HepG2 (cell line): Measurements from ENCODE around the gene PATZ1. TPM values are rescaled to one million over a fixed set of nuclear protein-coding genes. Genes with fewer than 3 reads are reported as not detected.

Source experiments
- DNMT1 ChIP-seq: sonication (generic); formaldehyde crosslinking; IDR thresholded peaks from 2 replicates; pipeline ENCODE4 v1.5.1; 2020; ENCODE audit warnings: mild to moderate bottlenecking, missing genetic modification reagents
- GPN1 ChIP-seq: sonication (generic); formaldehyde crosslinking; IDR thresholded peaks from 2 replicates; pipeline ENCODE4 v1.5.1; 2020; ENCODE audit warnings: missing genetic modification reagents, borderline replicate concordance
- HNRNPL ChIP-seq: fragments of 200-400 bp; formaldehyde crosslinking; IDR thresholded peaks from 2 replicates; pipeline ENCODE4 v1.6.1; 2017; ENCODE audit warnings: mild to moderate bottlenecking, low read depth, low read length
- MED1 ChIP-seq: sonication (generic); formaldehyde crosslinking; IDR thresholded peaks from 2 replicates; pipeline ENCODE4 v1.4.0; 2020; ENCODE audit warnings: missing genetic modification reagents
- MXD1 ChIP-seq: sonication (generic); formaldehyde crosslinking; IDR thresholded peaks from 2 replicates; pipeline ENCODE4 v1.4.0; 2020; ENCODE audit warnings: mild to moderate bottlenecking, missing genetic modification reagents
- NFIC ChIP-seq: IDR thresholded peaks from 2 replicates; pipeline ENCODE4 v1.6.1; 2012; ENCODE audit warnings: mild to moderate bottlenecking, low read length, inconsistent platforms
- NR1H2 ChIP-seq: sonication (generic); formaldehyde crosslinking; IDR thresholded peaks from 2 replicates; pipeline ENCODE4 v1.8.1; 2022; ENCODE audit warnings: low read depth, missing genetic modification reagents, borderline replicate concordance
- NR2F1 ChIP-seq, 2 experiments: fragments of 450-650 bp in 1 of 2; formaldehyde crosslinking in 1 of 2; IDR thresholded peaks; 2 replicates each; pipeline versions ENCODE4 v1.5.0 to v1.6.1; 2016 to 2020; ENCODE audit warnings: mild to moderate bottlenecking in 1 of 2, missing compliant biosample characterization in 1 of 2, missing genetic modification reagents in 1 of 2, moderate library complexity in 1 of 2
- PAXIP1 ChIP-seq: sonication (generic); formaldehyde crosslinking; conservative IDR thresholded peaks from 2 replicates; pipeline ENCODE4 v1.4.0; 2020; ENCODE audit warnings: mild to moderate bottlenecking, missing genetic modification reagents, moderate library complexity
- POGK ChIP-seq: sonication (generic); formaldehyde crosslinking; conservative IDR thresholded peaks from 2 replicates; pipeline ENCODE4 v1.8.0; 2022; ENCODE audit warnings: mild to moderate bottlenecking, moderate library complexity, missing genetic modification reagents
- PPARG ChIP-seq: conservative IDR thresholded peaks from 2 replicates; pipeline ENCODE4 v1.6.1; 2016; ENCODE audit warnings: missing biosample characterization, missing genetic modification reagents
- RFXAP ChIP-seq: sonication (generic); formaldehyde crosslinking; IDR thresholded peaks from 2 replicates; pipeline ENCODE4 v1.4.0; 2020; ENCODE audit warnings: missing genetic modification reagents, borderline replicate concordance
- RNF2 ChIP-seq: fragments of 450-650 bp; conservative IDR thresholded peaks from 2 replicates; pipeline ENCODE4 v1.6.1; 2016; ENCODE audit warnings: low read depth
- SALL1 ChIP-seq: sonication (generic); formaldehyde crosslinking; IDR thresholded peaks from 2 replicates; pipeline ENCODE4 v1.8.0; 2022; ENCODE audit warnings: mild to moderate bottlenecking, missing genetic modification reagents
- SALL2 ChIP-seq: sonication (generic); formaldehyde crosslinking; IDR thresholded peaks from 2 replicates; pipeline ENCODE4 v1.8.1; 2023; ENCODE audit warnings: mild to moderate bottlenecking, missing genetic modification reagents, inconsistent platforms
- ZNF362 ChIP-seq: sonication (generic); formaldehyde crosslinking; IDR thresholded peaks from 2 replicates; pipeline ENCODE4 v1.4.0; 2020; ENCODE audit warnings: missing genetic modification reagents, mild to moderate bottlenecking, borderline replicate concordance
- ZNF567 ChIP-seq: sonication (generic); formaldehyde crosslinking; IDR thresholded peaks from 2 replicates; pipeline ENCODE4 v1.8.1; 2023; ENCODE audit warnings: mild to moderate bottlenecking, missing genetic modification reagents, borderline replicate concordance
- ZNF580 ChIP-seq: IDR thresholded peaks from 2 replicates; pipeline ENCODE4 v1.6.1; 2016; ENCODE audit warnings: low read depth, borderline replicate concordance
- ZNF607 ChIP-seq: sonication (generic); formaldehyde crosslinking; IDR thresholded peaks from 2 replicates; pipeline ENCODE4 v1.5.1; 2020; ENCODE audit warnings: missing genetic modification reagents, mild to moderate bottlenecking, borderline replicate concordance
- ZSCAN20 ChIP-seq: sonication (generic); formaldehyde crosslinking; IDR thresholded peaks from 2 replicates; pipeline ENCODE4 v1.4.0; 2020; ENCODE audit warnings: missing genetic modification reagents, mild to moderate bottlenecking, borderline replicate concordance
- ZSCAN30 ChIP-seq: sonication (generic); formaldehyde crosslinking; IDR thresholded peaks from 2 replicates; pipeline ENCODE4 v1.5.0; 2020; ENCODE audit warnings: mild to moderate bottlenecking, missing genetic modification reagents
- polyA plus RNA-seq, 8 experiments: library from polyadenylated mRNA; depleted of rRNA in 3 of 8; stranded (reverse) in 7 of 8; unstranded in 1 of 8; fragments of >200 nt; fragmentation: Illumina TruSeq in 4 of 8; extraction: Trizol in 4 of 8; gene quantifications; 2 replicates each; pipeline versions ENCODE4 v1.2.1 to v1.2.3, GENCODE V29; 2011 to 2016; ENCODE audit warnings: low read depth in 4 of 8, missing spikeins in 1 of 8, mixed read lengths in 1 of 8; ENCODE audit not compliant: insufficient read depth in 1 of 8
- total RNA-seq, 5 experiments: library from RNA; depleted of rRNA; stranded (reverse); fragments of >200 nt; fragmentation: Illumina TruSeq; extraction: Trizol; gene quantifications; 2 replicates each; pipeline ENCODE4 v1.2.3, GENCODE V29; 2016; ENCODE audit warnings: low read depth in 1 of 5

PATZ1 gene
- total and polyA plus RNA-seq, 2 of the 13 experiments (the other 11 are each of a cell fraction or from before 2014, with no cell fraction given): 24.9 to 30.5 TPM

GRCh38 chr22:31292236-31292989 lies 53.7 kb downstream of the PATZ1 start, which contains the start of gene PIK3IP1 (continued):
- TF ChIP-seq NFIC: no peak
- TF ChIP-seq ZNF580 (CRISPR knock-in tag): no peak
- TF ChIP-seq ZNF607 (CRISPR knock-in tag): no peak
- no peak for TF ChIP-seq ZNF362 (CRISPR knock-in tag)
- no peak for TF ChIP-seq HNRNPL
- TF ChIP-seq MXD1 (CRISPR knock-in tag): no peak
- no peak for TF ChIP-seq POGK (CRISPR knock-in tag)
- TF ChIP-seq NR1H2 (CRISPR knock-in tag): no peak
- TF ChIP-seq PPARG: no peak; the same call in 1 of the 2 replicates
- TF ChIP-seq DNMT1 (CRISPR knock-in tag): no peak
- TF ChIP-seq SALL2 (CRISPR knock-in tag): 0 out of 2 replicates have a peak, but pooled peaks have one; percentile 20
- no peak for TF ChIP-seq GPN1 (CRISPR knock-in tag)
- no peak for TF ChIP-seq ZSCAN30
- TF ChIP-seq MED1: peak; percentile 74
- TF ChIP-seq ZNF567 (CRISPR knock-in tag): no peak
- no peak for TF ChIP-seq RNF2
- TF ChIP-seq SALL1 (CRISPR knock-in tag): peak; percentile 70; the same call in 1 of the 2 replicates
- TF ChIP-seq NR2F1 (CRISPR knock-in tag; IDR thresholded peaks at IDR 0.05): no peak
- no peak for TF ChIP-seq ZSCAN20 (CRISPR knock-in tag)
- TF ChIP-seq RFXAP (CRISPR knock-in tag): peak; percentile 90
- TF ChIP-seq PAXIP1 (CRISPR knock-in tag): 0 out of 2 replicates have a peak, but pooled peaks have one; percentile 28
